Measurements from ENCODE around the gene LAGE3. TPM values are rescaled to one million over a fixed set of nuclear protein-coding genes. Genes with fewer than 3 reads are reported as not detected.

The LAGE3 gene
- total and polyA plus RNA-seq, 10 donors: 11.8 to 27.7 (median 19.4) TPM

DNA sequence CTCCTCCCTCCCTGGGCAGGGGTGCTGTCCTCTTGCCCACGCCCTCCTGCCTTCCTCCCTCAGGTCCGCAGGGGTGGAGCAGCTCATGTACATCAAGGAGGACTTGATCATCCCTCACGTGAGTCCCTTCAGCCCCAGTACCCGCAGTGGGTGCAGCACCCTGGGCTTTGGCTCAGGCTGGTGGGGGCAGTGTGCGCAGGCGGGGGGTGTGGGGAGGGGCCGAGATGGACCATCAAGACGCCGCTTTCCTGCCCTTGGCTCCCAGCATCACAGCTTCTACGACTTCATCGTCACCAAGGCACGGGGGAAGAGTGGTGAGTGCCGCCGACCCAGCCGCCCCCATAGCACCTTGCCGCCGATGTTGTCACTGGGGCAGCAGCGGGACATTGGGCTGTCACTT, 29.5 kb downstream of the LAGE3 start:
- Histone ChIP-seq H3K4me1 (peaks cover 2 to 20% (median 13%) of the 10 kb centered on the region in 6 donors), H3K27me3 (replicated peaks in 1 of 7) (peaks cover 0 to 1% (median 0%) of the 10 kb centered on the region in 7 donors), H3K9me3 (no peaks in the 10 kb centered on the region), H3K36me3 (peaks cover 0 to 69% (median 23%) of the 10 kb centered on the region in 6 donors), H3K4me3 (no peak overlapping the region), H3K27ac (no peak overlapping the region)
- DNase-seq: no peak
- 93 to 97% (median 95%) methylated on average over 6 to 18 of the region's 18 CpGs for WGBS, 5 donors
- TF ChIP-seq POLR2A (IDR thresholded peaks at IDR 0.05) (no peak), POLR2AphosphoS5 (IDR thresholded peaks at IDR 0.05) (no peak)
- TF ChIP-seq, protein P1, sequence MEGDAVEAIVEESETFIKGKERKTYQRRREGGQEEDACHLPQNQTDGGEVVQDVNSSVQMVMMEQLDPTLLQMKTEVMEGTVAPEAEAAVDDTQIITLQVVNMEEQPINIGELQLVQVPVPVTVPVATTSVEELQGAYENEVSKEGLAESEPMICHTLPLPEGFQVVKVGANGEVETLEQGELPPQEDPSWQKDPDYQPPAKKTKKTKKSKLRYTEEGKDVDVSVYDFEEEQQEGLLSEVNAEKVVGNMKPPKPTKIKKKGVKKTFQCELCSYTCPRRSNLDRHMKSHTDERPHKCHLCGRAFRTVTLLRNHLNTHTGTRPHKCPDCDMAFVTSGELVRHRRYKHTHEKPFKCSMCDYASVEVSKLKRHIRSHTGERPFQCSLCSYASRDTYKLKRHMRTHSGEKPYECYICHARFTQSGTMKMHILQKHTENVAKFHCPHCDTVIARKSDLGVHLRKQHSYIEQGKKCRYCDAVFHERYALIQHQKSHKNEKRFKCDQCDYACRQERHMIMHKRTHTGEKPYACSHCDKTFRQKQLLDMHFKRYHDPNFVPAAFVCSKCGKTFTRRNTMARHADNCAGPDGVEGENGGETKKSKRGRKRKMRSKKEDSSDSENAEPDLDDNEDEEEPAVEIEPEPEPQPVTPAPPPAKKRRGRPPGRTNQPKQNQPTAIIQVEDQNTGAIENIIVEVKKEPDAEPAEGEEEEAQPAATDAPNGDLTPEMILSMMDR (IDR thresholded peaks at IDR 0.05 in 8 of 11, conservative IDR thresholded peaks at IDR 0.05 in 3 of 11): no peak
- intact Hi-C loops (cut with DNase I; ENCODE audit: low total_unique reads): no loop called here

DNA sequence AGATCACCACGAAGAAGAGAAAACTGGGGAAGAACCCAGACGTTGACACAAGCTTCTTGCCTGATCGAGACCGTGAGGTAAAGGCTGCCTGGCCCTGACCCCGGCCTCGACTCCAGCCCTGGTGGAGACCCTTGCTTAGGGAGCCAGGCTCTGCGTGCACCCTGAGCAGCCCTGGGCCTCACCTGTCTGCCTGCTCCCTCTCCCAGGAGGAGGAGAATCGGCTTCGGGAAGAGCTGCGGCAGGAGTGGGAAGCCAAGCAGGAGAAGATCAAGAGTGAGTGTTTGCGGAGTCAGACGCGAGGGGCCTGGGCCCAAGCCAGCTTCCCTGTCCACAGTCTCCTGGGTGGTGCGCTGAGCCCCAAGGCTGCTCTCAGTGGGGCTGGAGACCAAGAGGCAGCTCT, 30.6 kb downstream of the LAGE3 start:
- DNase-seq: no peak
- Histone ChIP-seq H3K27me3 (replicated peaks in 1 of 7) (peaks cover 0 to 6% (median 0%) of the 10 kb centered on the region in 7 donors), H3K36me3 (peaks cover 0 to 69% (median 23%) of the 10 kb centered on the region in 6 donors), H3K4me1 (peaks cover 4 to 26% (median 17%) of the 10 kb centered on the region in 6 donors), H3K4me3 (no peak overlapping the region), H3K9me3 (no peaks in the 10 kb centered on the region), H3K27ac (no peak overlapping the region)
- intact Hi-C loops (cut with DNase I; ENCODE audit: low total_unique reads): no loop called here
- TF ChIP-seq POLR2AphosphoS5 (IDR thresholded peaks at IDR 0.05): no peak
- TF ChIP-seq POLR2A (IDR thresholded peaks at IDR 0.05): no peak
- TF ChIP-seq, protein P1 (IDR thresholded peaks at IDR 0.05 in 8 of 11, conservative IDR thresholded peaks at IDR 0.05 in 3 of 11): no peak
- WGBS, 5 donors: 91 to 97% (median 93%) methylated on average over 13 to 14 of the region's 14 CpGs

DNA sequence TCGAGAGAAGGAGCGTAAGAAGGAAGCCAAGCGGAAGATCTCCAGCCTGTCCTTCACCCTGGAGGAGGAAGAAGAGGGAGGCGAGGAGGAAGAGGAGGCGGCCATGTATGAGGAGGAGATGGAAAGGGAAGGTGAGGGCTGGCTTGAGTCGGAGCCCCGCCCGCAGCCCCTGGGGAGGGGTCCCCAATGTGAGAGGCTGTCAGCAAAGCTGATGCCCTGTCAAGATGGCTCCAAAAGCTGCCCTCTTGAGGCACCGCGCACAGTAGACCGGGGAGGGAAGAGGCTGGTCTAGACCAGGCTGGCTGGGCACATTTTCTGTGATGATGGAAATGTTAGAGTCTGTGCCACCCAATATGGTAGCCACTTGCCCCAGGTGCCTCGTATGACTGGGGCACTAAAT, 32.7 kb downstream of the LAGE3 start:
- no peak overlapping the region for H3K27ac ChIP-seq
- H3K4me3 ChIP-seq: no peak overlapping the region
- TF ChIP-seq POLR2A (IDR thresholded peaks at IDR 0.05): no peak
- TF ChIP-seq, protein P1 (IDR thresholded peaks at IDR 0.05 in 8 of 11, conservative IDR thresholded peaks at IDR 0.05 in 3 of 11): no peak
- no peak for TF ChIP-seq POLR2AphosphoS5 (IDR thresholded peaks at IDR 0.05)
- H3K27me3 ChIP-seq (replicated peaks in 1 of 7): peaks cover 0 to 6% (median 0%) of the 10 kb centered on the region in 7 donors
- H3K9me3 ChIP-seq: no peaks in the 10 kb centered on the region
- WGBS, 5 donors: 87 to 93% (median 91%) methylated on average over 7 to 12 of the region's 12 CpGs
- H3K36me3 ChIP-seq: peaks cover 0 to 76% (median 33%) of the 10 kb centered on the region in 6 donors
- peaks cover 5 to 39% (median 20%) of the 10 kb centered on the region in 6 donors for H3K4me1 ChIP-seq
- DNase-seq: no peak
- intact Hi-C loops (cut with DNase I; ENCODE audit: low total_unique reads): no loop called here

DNA sequence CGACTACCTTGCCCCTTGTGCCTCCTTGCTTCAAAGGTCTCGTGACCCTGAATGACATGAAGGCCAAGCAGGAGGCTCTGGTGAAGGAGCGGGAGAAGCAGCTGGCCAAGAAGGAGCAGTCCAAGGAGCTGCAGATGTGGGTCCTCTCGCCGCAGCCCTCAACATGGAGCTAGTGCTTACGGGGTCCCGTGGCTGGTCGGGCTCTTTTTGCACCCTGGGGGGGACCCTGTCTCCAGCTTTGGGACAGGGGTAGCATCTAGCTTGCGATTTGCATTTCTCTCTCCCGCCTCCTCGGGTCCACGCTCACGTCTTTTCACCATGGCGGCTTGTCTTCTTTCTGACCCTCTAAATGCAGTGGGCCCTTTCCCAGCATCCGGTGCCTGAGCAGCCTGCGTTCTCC, 33.3 kb downstream of the LAGE3 start:
- peaks cover 0 to 6% (median 0%) of the 10 kb centered on the region in 7 donors for H3K27me3 ChIP-seq (replicated peaks in 1 of 7)
- no peak for TF ChIP-seq POLR2AphosphoS5 (IDR thresholded peaks at IDR 0.05)
- TF ChIP-seq, protein P1 (IDR thresholded peaks at IDR 0.05 in 8 of 11, conservative IDR thresholded peaks at IDR 0.05 in 3 of 11): no peak
- TF ChIP-seq POLR2A (IDR thresholded peaks at IDR 0.05): no peak
- no peak overlapping the region for H3K4me3 ChIP-seq
- intact Hi-C loops (cut with DNase I; ENCODE audit: low total_unique reads): no loop called here
- no peak overlapping the region for H3K27ac ChIP-seq
- peaks cover 0 to 77% (median 34%) of the 10 kb centered on the region in 6 donors for H3K36me3 ChIP-seq
- H3K4me1 ChIP-seq: peaks cover 5 to 42% (median 20%) of the 10 kb centered on the region in 6 donors
- WGBS, 5 donors: 90 to 96% (median 95%) methylated on average over 12 to 16 of the region's 16 CpGs
- no peaks in the 10 kb centered on the region for H3K9me3 ChIP-seq
- peak; percentile 66 for DNase-seq

All from spleen (tissue), 11 donors.